ENCODE measurements around the gene LSM3. TPM values are rescaled to one million over a fixed set of nuclear protein-coding genes. Genes with fewer than 3 reads are reported as not detected.

The LSM3 gene
- total and polyA plus RNA-seq, 9 of the 15 experiments (the other 6 are each of a cell fraction or from before 2014, with no cell fraction given): 33.8 to 203 (median 61.2) TPM

DNA sequence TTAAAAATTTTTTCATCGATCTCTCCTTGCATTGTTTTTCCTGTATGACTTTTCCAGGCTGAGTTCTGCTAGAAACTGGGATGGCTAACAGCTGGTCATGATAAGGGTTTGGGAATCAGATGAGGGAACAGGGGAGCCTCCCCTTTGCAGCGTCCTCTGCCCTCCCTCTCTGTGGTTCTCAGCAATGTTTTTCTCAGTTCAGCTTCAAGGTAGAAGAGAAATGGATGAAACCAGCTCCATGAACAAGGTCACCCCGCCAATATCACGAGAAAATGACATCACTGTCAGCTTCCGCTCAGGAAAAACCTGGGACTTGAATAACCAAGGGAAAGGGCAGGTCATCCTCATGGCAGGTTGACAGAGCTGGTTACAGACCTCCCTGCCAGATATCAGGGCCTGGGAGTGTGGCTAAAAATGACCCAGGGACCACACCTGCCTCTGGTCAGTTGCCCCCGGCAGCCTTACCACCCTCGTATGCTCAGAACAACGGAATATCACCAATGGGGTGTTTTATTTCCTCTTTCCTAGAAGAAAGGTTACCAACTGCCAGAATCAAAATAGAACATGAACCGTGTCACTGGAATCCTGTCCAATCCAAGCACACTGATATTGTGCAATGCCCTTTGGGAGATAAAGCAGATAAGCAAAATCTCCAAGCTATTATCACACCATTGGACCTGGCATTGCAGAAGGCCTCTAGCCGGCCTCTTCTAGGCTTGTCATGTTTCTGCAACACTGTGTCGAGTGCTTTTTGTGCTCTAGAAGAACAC is 26.1 kb downstream of the LSM3 start (continued):
- TF ChIP-seq, protein P1, sequence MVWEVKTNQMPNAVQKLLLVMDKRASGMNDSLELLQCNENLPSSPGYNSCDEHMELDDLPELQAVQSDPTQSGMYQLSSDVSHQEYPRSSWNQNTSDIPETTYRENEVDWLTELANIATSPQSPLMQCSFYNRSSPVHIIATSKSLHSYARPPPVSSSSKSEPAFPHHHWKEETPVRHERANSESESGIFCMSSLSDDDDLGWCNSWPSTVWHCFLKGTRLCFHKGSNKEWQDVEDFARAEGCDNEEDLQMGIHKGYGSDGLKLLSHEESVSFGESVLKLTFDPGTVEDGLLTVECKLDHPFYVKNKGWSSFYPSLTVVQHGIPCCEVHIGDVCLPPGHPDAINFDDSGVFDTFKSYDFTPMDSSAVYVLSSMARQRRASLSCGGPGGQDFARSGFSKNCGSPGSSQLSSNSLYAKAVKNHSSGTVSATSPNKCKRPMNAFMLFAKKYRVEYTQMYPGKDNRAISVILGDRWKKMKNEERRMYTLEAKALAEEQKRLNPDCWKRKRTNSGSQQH (CRISPR knock-in tag; IDR thresholded peaks at IDR 0.05): 0 out of 2 replicates have a peak, but pooled peaks have one; percentile 23
- TF ChIP-seq POLR2H (tag; IDR thresholded peaks at IDR 0.05; ENCODE audit: low read depth) (peak; percentile 79), ZNF551 (CRISPR knock-in tag; IDR thresholded peaks at IDR 0.05) (no peak), LEF1 (IDR thresholded peaks at IDR 0.05) (peak; percentile 74), RBM25 (IDR thresholded peaks at IDR 0.05; ENCODE audit: low read depth, low read length, severe bottlenecking) (peak; percentile 28), ZBTB1 (CRISPR knock-in tag; IDR thresholded peaks at IDR 0.05; ENCODE audit: borderline replicate concordance, low read depth) (no peak), SAP30 (IDR thresholded peaks at IDR 0.05; ENCODE audit: borderline replicate concordance, insufficient read depth, low read depth, low read length, poor library complexity, severe bottlenecking) (no peak), ZNF217 (CRISPR knock-in tag; IDR thresholded peaks at IDR 0.05) (no peak), CXXC5 (CRISPR knock-in tag; IDR thresholded peaks at IDR 0.05) (peak; percentile 59), SAFB (IDR thresholded peaks at IDR 0.05; ENCODE audit: borderline replicate concordance, low read depth, low read length) (no peak), FOXM1 (IDR thresholded peaks at IDR 0.05; ENCODE audit: low read depth) (peak; percentile 85), FOXM1 (CRISPR knock-in tag; IDR thresholded peaks at IDR 0.05; ENCODE audit: low read depth) (no peak), GABPB1 (CRISPR knock-in tag; IDR thresholded peaks at IDR 0.05) (peak; percentile 57; the same call in 1 of the 2 replicates), MIER1 (IDR thresholded peaks at IDR 0.05; ENCODE audit: low read depth) (no peak), HMG20B (CRISPR knock-in tag; IDR thresholded peaks at IDR 0.05) (no peak), CREM (IDR thresholded peaks at IDR 0.05; ENCODE audit: low read depth) (peak; percentile 66; the same call in 1 of the 2 replicates), RHOXF2B (CRISPR knock-in tag; conservative IDR thresholded peaks at IDR 0.05) (no peak; the same call in 1 of the 2 replicates), CHD2 (IDR thresholded peaks at IDR 0.05; ENCODE audit: low read depth, low read length) (peak; percentile 50)
- TF ChIP-seq, protein P2, sequence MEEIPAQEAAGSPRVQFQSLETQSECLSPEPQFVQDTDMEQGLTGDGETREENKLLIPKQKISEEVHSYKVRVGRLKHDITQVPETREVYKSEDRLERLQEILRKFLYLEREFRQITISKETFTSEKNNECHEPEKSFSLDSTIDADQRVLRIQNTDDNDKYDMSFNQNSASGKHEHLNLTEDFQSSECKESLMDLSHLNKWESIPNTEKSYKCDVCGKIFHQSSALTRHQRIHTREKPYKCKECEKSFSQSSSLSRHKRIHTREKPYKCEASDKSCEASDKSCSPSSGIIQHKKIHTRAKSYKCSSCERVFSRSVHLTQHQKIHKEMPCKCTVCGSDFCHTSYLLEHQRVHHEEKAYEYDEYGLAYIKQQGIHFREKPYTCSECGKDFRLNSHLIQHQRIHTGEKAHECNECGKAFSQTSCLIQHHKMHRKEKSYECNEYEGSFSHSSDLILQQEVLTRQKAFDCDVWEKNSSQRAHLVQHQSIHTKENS (CRISPR knock-in tag; IDR thresholded peaks at IDR 0.05): no peak
- TF ChIP-seq, protein P3, sequence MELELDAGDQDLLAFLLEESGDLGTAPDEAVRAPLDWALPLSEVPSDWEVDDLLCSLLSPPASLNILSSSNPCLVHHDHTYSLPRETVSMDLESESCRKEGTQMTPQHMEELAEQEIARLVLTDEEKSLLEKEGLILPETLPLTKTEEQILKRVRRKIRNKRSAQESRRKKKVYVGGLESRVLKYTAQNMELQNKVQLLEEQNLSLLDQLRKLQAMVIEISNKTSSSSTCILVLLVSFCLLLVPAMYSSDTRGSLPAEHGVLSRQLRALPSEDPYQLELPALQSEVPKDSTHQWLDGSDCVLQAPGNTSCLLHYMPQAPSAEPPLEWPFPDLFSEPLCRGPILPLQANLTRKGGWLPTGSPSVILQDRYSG (tag; conservative IDR thresholded peaks at IDR 0.05; ENCODE audit: low read depth): 0 out of 2 replicates have a peak, but pooled peaks have one; percentile 29
- TF ChIP-seq, protein P4, sequence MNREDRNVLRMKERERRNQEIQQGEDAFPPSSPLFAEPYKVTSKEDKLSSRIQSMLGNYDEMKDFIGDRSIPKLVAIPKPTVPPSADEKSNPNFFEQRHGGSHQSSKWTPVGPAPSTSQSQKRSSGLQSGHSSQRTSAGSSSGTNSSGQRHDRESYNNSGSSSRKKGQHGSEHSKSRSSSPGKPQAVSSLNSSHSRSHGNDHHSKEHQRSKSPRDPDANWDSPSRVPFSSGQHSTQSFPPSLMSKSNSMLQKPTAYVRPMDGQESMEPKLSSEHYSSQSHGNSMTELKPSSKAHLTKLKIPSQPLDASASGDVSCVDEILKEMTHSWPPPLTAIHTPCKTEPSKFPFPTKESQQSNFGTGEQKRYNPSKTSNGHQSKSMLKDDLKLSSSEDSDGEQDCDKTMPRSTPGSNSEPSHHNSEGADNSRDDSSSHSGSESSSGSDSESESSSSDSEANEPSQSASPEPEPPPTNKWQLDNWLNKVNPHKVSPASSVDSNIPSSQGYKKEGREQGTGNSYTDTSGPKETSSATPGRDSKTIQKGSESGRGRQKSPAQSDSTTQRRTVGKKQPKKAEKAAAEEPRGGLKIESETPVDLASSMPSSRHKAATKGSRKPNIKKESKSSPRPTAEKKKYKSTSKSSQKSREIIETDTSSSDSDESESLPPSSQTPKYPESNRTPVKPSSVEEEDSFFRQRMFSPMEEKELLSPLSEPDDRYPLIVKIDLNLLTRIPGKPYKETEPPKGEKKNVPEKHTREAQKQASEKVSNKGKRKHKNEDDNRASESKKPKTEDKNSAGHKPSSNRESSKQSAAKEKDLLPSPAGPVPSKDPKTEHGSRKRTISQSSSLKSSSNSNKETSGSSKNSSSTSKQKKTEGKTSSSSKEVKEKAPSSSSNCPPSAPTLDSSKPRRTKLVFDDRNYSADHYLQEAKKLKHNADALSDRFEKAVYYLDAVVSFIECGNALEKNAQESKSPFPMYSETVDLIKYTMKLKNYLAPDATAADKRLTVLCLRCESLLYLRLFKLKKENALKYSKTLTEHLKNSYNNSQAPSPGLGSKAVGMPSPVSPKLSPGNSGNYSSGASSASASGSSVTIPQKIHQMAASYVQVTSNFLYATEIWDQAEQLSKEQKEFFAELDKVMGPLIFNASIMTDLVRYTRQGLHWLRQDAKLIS (CRISPR knock-in tag; IDR thresholded peaks at IDR 0.05): 0 out of 2 replicates have a peak, but pooled peaks have one; percentile 26

Data from K562 (cell line).